ENCODE measurements around the gene TNFRSF9. TPM values are rescaled to one million over a fixed set of nuclear protein-coding genes. Genes with fewer than 3 reads are reported as not detected.

TNFRSF9 gene
- total and polyA plus RNA-seq, 9 of the 15 experiments (the other 6 are each of a cell fraction or from before 2014, with no cell fraction given) = 0.04 to 0.29 (median 0.08) TPM; not detected in 1

- TF ChIP-seq, protein P1, sequence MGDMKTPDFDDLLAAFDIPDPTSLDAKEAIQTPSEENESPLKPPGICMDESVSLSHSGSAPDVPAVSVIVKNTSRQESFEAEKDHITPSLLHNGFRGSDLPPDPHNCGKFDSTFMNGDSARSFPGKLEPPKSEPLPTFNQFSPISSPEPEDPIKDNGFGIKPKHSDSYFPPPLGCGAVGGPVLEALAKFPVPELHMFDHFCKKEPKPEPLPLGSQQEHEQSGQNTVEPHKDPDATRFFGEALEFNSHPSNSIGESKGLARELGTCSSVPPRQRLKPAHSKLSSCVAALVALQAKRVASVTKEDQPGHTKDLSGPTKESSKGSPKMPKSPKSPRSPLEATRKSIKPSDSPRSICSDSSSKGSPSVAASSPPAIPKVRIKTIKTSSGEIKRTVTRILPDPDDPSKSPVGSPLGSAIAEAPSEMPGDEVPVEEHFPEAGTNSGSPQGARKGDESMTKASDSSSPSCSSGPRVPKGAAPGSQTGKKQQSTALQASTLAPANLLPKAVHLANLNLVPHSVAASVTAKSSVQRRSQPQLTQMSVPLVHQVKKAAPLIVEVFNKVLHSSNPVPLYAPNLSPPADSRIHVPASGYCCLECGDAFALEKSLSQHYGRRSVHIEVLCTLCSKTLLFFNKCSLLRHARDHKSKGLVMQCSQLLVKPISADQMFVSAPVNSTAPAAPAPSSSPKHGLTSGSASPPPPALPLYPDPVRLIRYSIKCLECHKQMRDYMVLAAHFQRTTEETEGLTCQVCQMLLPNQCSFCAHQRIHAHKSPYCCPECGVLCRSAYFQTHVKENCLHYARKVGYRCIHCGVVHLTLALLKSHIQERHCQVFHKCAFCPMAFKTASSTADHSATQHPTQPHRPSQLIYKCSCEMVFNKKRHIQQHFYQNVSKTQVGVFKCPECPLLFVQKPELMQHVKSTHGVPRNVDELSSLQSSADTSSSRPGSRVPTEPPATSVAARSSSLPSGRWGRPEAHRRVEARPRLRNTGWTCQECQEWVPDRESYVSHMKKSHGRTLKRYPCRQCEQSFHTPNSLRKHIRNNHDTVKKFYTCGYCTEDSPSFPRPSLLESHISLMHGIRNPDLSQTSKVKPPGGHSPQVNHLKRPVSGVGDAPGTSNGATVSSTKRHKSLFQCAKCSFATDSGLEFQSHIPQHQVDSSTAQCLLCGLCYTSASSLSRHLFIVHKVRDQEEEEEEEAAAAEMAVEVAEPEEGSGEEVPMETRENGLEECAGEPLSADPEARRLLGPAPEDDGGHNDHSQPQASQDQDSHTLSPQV (IDR thresholded peaks at IDR 0.05) = 0 out of 2 replicates have a peak, but pooled peaks have one; percentile 18
Measured at GRCh38 chr1:7960867-7961215, 20.2 kb upstream of the TNFRSF9 start (continued).

DNA sequence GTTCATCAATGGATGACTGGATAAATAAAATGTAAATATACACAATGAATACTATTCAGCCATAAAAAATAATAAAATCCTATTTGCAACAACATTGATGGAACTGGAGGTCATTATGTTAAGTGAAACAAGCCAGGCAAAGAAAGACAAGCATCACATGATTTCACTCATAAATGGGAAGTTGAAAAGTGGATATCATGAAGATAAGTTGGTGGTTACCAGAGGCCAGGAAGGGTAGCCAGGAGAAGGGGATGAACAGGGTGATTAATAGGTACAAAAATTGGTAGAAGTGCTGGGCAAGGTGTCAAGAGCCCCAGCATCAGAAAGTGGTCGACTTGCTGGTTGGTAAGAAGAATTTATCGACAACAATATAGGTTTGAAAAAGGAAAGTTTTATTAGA is 19.5 kb upstream of the TNFRSF9 start:
- POLR2A ChIA-PET = interaction anchor here (1.1 kb wide), 1 partner anchor 10 kb away, joined by 4 read pairs; no protein-coding TSS in a partner anchor
- peak; percentile 6 for TF ChIP-seq MEIS2 (IDR thresholded peaks at IDR 0.05; ENCODE audit: partially characterized antibody)
- TF ChIP-seq, protein P2, sequence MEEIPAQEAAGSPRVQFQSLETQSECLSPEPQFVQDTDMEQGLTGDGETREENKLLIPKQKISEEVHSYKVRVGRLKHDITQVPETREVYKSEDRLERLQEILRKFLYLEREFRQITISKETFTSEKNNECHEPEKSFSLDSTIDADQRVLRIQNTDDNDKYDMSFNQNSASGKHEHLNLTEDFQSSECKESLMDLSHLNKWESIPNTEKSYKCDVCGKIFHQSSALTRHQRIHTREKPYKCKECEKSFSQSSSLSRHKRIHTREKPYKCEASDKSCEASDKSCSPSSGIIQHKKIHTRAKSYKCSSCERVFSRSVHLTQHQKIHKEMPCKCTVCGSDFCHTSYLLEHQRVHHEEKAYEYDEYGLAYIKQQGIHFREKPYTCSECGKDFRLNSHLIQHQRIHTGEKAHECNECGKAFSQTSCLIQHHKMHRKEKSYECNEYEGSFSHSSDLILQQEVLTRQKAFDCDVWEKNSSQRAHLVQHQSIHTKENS (CRISPR knock-in tag; IDR thresholded peaks at IDR 0.05) = no peak
- TF ChIP-seq, protein P3, sequence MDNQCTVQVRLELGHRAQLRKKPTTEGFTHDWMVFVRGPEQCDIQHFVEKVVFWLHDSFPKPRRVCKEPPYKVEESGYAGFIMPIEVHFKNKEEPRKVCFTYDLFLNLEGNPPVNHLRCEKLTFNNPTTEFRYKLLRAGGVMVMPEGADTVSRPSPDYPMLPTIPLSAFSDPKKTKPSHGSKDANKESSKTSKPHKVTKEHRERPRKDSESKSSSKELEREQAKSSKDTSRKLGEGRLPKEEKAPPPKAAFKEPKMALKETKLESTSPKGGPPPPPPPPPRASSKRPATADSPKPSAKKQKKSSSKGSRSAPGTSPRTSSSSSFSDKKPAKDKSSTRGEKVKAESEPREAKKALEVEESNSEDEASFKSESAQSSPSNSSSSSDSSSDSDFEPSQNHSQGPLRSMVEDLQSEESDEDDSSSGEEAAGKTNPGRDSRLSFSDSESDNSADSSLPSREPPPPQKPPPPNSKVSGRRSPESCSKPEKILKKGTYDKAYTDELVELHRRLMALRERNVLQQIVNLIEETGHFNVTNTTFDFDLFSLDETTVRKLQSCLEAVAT (IDR thresholded peaks at IDR 0.05) = 0 out of 4 replicates have a peak, but pooled peaks of 1 of the 2 experiments have one; percentile 24
- peak; percentile 26 for TF ChIP-seq TFE3 (CRISPR knock-in tag; IDR thresholded peaks at IDR 0.05)
- peak; percentile 50; the same call in 1 of the 2 replicates for TF ChIP-seq TOE1 (IDR thresholded peaks at IDR 0.05; ENCODE audit: borderline replicate concordance)
- TF ChIP-seq TOE1 (CRISPR knock-in tag; IDR thresholded peaks at IDR 0.05; ENCODE audit: borderline replicate concordance, low read depth) = no peak
- TF ChIP-seq ZNF583 (CRISPR knock-in tag; IDR thresholded peaks at IDR 0.05) = no peak
- TF ChIP-seq HMBOX1 (IDR thresholded peaks at IDR 0.05) = peak; percentile 41; the same call in 1 of the 2 replicates

More for the DNA sequence above, 19.5 kb upstream of the TNFRSF9 start:
- in situ Hi-C loops (cut with MboI) (no loop called here), intact Hi-C loops (cut with micrococcal nuclease) (no loop called here)
- Histone ChIP-seq H3K4me3 (peak overlapping the region; percentile 72), H3K4me1 (replicated peaks in 1 of 2; ENCODE audit: control insufficient read depth in 2 of 2, insufficient read depth in 2 of 2, low read length in 2 of 2) (peaks cover 14 to 15% of the 10 kb centered on the region in 2 experiments; a peak in 2 of 5 replicates), H4K20me1 (replicated peaks; ENCODE audit: control insufficient read depth, insufficient read depth, low read length) (no peaks in the 10 kb centered on the region), H3K36me3 (ENCODE audit: control insufficient read depth, insufficient read depth, low read length) (peaks cover 27% of the 10 kb centered on the region), H3K27ac (ENCODE audit: extremely low read depth, low read depth, low read length) (peak overlapping the region; percentile 79; the same call in 1 of the 3 replicates), H3K9ac (ENCODE audit: insufficient read depth in 1 of 2, low read depth in 2 of 2, low read length in 2 of 2) (peak overlapping the region; percentile 26 to 79; a peak in 3 of 4 replicates), H3K79me2 (ENCODE audit: control insufficient read depth, insufficient read depth, low read length) (peaks cover 46% of the 10 kb centered on the region), H3K4me2 (ENCODE audit: insufficient read depth, low read length) (peak overlapping the region; percentile 82), H2AFZ (ENCODE audit: low read depth, low read length) (peak overlapping the region; percentile 11), H3K27me3 (ENCODE audit: control insufficient read depth in 2 of 2, insufficient read depth in 2 of 2, low read length in 2 of 2) (no peaks in the 10 kb centered on the region), H3K9me3 (replicated peaks; ENCODE audit: control insufficient read depth, insufficient read depth, low read depth, low read length) (no peaks in the 10 kb centered on the region), H3K9me1 (ENCODE audit: control insufficient read depth, insufficient read depth, low read length) (no peaks in the 10 kb centered on the region)
- ATAC-seq = no peak
- no peak for DNase-seq (ENCODE audit: extremely low read depth in 1 of 4, low spot score in 3 of 4)
- CTCF ChIA-PET (ENCODE audit: low intra/inter-chr PET ratio) = interaction anchor here (0.5 to 0.7 kb wide), 2 partner anchors 18 to 103 kb away, joined by 3 read pairs; no protein-coding TSS in a partner anchor
- WGBS (ENCODE audit: insufficient coverage, low coverage, missing lambda C conversion rate) = 38% methylated on average over 2 of the region's 2 CpGs
- BruUV-seq (replicated peaks) = no TSS peak
- no peak for FAIRE-seq

All from K562 (cell line).